Measurements from ENCODE around the gene HYOU1. TPM values are rescaled to one million over a fixed set of nuclear protein-coding genes. Genes with fewer than 3 reads are reported as not detected.
A peak's percentile ranks its signal among the peaks of the same experiment; 100 is the strongest.

The HYOU1 gene
- total RNA-seq, 4 donors from 2014 or later = 10.8 to 91.4 (median 61.2) TPM

- Histone ChIP-seq H3K9me3 (no peaks in the 10 kb centered on the region), H3K36me3 (no peaks in the 10 kb centered on the region), H3K4me1 (peaks cover 4 to 18% of the 10 kb centered on the region in 2 donors), H3K27me3 (no peaks in the 10 kb centered on the region), H3K27ac (peak overlapping the region; percentile 66 to 82), H3K4me3 (peak overlapping the region; percentile 61 to 86)
- intact Hi-C loops (cut with DNase I; ENCODE audit: low total_unique reads) = no loop called here
- no peak for TF ChIP-seq CTCF (IDR thresholded peaks at IDR 0.05)
- no peak for TF ChIP-seq POLR2A (IDR thresholded peaks at IDR 0.05)
- DNase-seq = peak in 1 of 2 donors; percentile 41
Measured at GRCh38 chr11:119056421-119056999, 495 bp downstream of the HYOU1 start.

- peak overlapping the region; percentile 61 to 86 for H3K4me3 ChIP-seq
Measured at GRCh38 chr11:119055901-119056300, 1.1 kb downstream of the HYOU1 start.

GRCh38 chr11:119054418-119054817 lies 2.6 kb downstream of the HYOU1 start:
- Histone ChIP-seq H3K27me3 (no peaks in the 10 kb centered on the region), H3K4me3 (no peak overlapping the region), H3K36me3 (no peaks in the 10 kb centered on the region), H3K4me1 (peaks cover 4 to 18% of the 10 kb centered on the region in 2 donors), H3K9me3 (no peaks in the 10 kb centered on the region), H3K27ac (no peak overlapping the region)
- TF ChIP-seq CTCF (IDR thresholded peaks at IDR 0.05) (no peak), POLR2A (IDR thresholded peaks at IDR 0.05) (no peak)
- intact Hi-C loops (cut with DNase I; ENCODE audit: low total_unique reads) = no loop called here
- DNase-seq = no peak

More at GRCh38 chr11:119055901-119056300, 1.1 kb downstream of the HYOU1 start:
- intact Hi-C loops (cut with DNase I; ENCODE audit: low total_unique reads) = no loop called here
- Histone ChIP-seq H3K9me3 (no peaks in the 10 kb centered on the region), H3K27me3 (no peaks in the 10 kb centered on the region), H3K36me3 (no peaks in the 10 kb centered on the region), H3K4me1 (peaks cover 4 to 18% of the 10 kb centered on the region in 2 donors), H3K27ac (peak overlapping the region in 1 of 2 donors; percentile 66)
- TF ChIP-seq POLR2A (IDR thresholded peaks at IDR 0.05) (no peak), CTCF (IDR thresholded peaks at IDR 0.05) (no peak)
- DNase-seq = no peak

- DNase-seq = no peak
- H3K36me3 ChIP-seq = no peaks in the 10 kb centered on the region
- no peaks in the 10 kb centered on the region for H3K9me3 ChIP-seq
- peaks cover 4 to 13% of the 10 kb centered on the region in 2 donors for H3K4me1 ChIP-seq
- no peaks in the 10 kb centered on the region for H3K27me3 ChIP-seq
- intact Hi-C loops (cut with DNase I; ENCODE audit: low total_unique reads) = no loop called here
- H3K4me3 ChIP-seq = no peak overlapping the region
- TF ChIP-seq POLR2A (IDR thresholded peaks at IDR 0.05) (no peak), CTCF (IDR thresholded peaks at IDR 0.05) (no peak)
- no peak overlapping the region for H3K27ac ChIP-seq
Measured at GRCh38 chr11:119052163-119052814, 4.7 kb downstream of the HYOU1 start.

GRCh38 chr11:119051440-119052162 lies 5.4 kb downstream of the HYOU1 start:
- Histone ChIP-seq H3K4me1 (peaks cover 4 to 13% of the 10 kb centered on the region in 2 donors), H3K27me3 (no peaks in the 10 kb centered on the region), H3K9me3 (no peaks in the 10 kb centered on the region), H3K27ac (no peak overlapping the region), H3K36me3 (no peaks in the 10 kb centered on the region), H3K4me3 (no peak overlapping the region)
- DNase-seq = no peak
- TF ChIP-seq POLR2A (IDR thresholded peaks at IDR 0.05) = no peak
- TF ChIP-seq CTCF (IDR thresholded peaks at IDR 0.05) = no peak
- intact Hi-C loops (cut with DNase I; ENCODE audit: low total_unique reads) = no loop called here

Data from uterus (tissue), 4 donors.